Activated CD8-positive, alpha-beta memory T cell treated with anti-CD3 and anti-CD28 coated beads for 4 hours (primary cell): ENCODE data around the gene PGS1.

Experiments used
- DNase-seq, 2 donors: peaks; one replicate each; pipeline ENCODE4 v3.0.0-alpha.2; 2020; ENCODE audit warnings: low read depth in 2 of 2

The PGS1 gene

DNA sequence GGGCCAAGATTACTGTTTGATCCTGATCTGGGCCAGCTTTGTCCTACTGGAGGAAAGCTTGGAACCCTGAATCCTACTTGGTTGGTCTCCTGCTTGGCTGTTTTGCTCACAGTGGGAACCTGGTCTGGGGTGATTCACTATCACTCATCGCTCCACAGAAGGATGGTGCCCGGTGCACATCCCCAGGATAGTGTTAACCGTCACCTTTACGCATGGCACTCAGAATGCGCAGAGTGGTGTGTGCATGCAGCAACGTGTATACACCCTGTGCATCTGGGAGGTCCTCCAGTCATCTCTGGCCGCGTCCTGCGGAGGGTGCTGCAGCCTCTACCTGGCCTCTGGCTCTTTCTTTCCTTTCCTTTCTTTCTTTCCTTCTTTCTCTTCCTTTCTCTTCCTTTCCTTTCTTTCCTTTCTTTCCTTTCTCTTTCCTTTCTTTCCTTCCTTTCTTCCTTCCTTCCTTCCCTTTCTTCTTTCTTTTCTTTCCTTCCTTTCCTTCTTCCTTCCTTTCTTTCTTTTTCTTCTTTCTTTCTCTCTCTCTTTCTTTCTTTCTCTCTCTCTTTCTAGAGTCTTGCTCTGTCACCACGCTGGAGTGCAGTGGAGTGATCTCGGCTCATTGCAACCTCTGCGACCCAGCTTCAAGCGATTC is 31.7 kb upstream of the PGS1 start:
- DNase-seq: no peak

DNA sequence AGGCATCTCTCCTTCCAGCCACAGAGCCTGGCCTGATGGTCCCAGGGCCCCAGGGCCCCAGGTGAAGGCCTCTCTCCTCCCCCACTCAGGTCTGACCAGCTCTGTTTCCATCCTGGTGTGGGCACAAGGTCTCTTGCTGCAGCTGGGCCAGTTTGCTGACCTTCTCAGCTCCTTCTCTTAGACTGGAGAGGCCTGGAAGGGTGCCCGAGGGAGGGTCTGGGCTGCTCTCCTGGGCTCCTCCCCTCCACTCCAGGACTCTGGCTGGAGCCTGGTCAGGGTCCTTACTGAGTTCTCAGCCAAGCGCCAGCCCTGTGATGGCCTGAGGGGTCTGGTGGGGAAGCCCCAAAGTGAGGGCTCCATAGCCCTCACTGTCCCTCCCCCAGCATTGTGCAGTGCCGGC is 31.0 kb upstream of the PGS1 start:
- DNase-seq: no peak

DNA sequence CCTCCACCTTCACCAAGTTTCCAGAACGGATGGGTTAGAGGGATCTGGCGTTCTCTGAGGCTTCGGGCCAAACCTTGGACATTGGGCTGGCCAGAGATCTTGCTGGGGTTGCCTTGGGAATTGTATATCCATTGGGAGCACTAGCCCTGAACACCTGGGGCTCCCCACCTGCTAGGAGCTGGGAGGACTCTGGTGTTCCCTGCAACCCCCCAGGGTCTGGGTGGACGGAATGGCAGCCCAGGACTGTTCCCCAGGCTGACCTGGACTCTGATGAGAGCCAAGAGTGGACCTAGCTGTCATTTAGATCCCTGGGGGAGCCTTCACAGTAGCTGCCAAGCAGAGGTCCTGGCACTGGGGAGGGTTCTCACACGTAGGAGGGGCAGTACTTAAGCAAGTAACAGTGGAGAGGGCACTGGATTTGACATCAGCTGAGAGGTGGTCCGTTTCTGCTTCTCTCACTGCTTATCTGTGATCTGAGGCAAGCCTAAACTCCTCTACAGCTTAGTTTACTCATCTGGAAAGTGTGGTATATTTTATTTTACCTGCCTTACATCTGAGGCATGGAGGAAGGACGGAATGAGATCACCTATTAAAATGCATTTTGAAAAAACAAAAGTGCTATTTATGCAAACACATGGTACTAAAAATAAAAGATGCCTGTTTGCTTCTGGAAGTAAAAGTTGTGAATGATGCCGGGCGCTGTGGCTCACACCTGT is 30.2 kb upstream of the PGS1 start:
- DNase-seq: no peak

DNA sequence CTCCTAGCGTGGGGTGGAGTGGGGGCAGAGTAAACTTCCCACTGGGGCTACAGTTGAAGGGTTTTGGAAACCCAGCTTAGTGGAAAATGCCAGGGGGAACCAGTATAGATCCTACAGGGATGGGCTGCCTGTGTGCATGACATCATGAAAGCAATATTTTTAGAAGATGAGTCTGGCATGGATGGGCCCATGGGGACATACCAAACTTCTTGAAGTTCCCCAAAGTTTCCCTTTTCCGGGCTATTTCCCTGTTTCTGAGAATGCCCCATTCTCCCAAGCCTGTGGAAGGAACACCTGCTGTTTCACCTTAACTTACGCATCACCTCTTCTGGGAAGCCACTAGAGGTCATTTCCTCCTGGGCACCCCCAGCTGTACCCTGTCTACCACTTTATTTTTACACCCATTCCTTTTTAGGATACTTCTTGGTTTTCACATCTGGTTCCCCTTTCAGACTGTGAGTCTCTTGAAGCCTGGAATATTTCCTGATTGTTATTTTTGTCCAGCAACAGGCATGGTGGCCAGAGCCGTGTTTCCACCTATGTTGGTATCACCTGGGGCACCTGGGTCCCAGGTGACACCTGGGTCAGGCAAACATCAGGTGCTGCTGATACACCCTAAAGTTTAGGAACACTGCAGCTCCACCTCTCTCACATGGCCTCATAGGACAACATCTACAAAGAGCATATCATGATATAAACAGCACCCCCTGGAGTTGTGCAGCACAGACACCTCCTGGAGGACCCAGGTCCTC is 28.4 kb upstream of the PGS1 start:
- no peak for DNase-seq

DNA sequence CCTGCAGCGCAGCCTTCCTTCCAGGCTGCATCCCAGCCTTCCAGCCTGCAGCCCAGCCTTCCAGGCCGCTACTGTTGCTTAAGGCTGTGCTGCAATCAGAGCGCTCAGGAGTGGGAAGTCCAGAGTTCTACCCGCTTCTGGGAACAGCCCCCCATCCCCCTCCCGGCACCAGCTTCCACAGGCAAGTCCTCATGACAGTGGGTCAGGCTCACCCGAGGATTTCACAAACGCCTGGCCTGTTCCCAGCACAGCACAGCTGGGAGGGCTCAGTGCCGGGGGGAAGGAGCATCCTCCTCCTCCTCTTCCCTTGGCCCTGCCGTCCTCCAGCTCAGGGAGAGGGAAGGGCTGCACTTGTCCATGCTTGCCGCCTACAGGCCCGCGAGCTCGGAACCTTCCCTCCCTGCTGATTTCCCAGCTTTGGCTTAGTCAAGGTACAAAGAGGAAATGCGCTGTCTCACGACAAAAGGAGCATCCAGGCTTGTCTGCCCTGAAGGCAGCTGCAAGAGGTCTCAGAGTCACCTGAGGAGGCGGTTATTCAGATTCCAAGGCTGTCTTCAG is 26.9 kb upstream of the PGS1 start:
- DNase-seq: no peak

DNA sequence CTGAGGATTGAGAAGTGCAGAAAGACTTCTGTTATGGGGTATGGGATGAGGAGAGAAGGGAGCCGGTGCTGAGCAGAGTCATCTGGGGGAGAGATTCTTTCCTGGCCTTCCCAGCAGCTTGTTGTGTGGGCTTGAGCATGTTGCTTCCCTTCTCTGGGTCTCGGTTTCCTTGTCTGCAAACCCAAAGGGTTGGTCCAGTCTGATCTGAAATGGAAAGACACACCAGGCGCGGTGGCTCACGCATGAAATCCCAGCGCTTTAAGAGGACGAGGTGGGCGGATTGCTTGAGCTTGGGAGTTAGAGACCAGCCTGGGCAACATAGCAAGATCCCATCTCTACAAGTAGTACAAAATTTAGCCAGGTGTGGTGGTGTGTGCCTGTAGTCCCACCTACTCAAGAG is 24.6 kb upstream of the PGS1 start:
- no peak for DNase-seq

- DNase-seq: no peak
These were observed 23.3 kb upstream of the PGS1 start for GRCh38 chr17:78355045-78355641.

DNA sequence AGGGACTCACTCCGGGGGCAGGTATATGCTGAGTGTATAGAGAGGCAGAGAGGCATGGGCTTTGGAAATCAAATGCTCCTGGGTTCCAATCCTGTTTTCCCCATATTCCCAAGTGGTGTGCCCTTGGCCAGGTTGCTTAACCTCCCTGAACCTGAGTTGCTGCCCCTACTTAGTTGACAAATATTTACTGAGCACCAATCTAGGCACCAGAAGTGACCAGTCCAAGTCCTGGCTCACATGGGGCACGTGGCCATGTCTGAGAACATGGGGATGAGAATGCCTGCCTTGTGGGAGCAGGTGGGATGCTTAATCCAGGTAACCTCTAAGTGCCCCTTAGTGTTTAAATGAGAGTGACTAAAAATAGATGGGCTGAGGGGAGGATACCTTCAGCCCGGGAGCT is 22.7 kb upstream of the PGS1 start:
- no peak for DNase-seq

GRCh38 chr17:78356101-78356713 is 22.2 kb upstream of the PGS1 start:
- peak; percentile 71 to 89 for DNase-seq

DNA sequence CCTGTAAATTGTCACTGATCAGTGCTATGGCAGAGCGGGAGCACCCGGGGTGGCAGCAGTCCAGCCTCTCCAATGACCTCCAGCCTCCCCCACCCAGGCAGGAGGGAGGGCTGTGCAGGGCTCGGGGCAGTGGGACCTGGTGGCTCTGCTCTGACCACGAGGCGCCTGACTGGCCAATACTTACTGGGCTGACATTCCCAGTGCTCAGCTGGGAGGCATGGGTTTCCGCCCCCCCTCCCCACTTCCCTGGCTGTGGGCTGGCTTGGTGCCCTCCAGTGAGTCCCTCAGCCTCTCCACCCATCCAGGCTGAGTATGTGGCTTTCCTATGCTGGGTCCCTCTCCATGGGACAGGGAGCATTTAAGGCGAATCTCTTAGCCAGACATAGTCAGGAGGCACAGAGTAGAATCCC is 21.3 kb upstream of the PGS1 start:
- DNase-seq: no peak

- DNase-seq: no peak
These were observed 20.5 kb upstream of the PGS1 start for GRCh38 chr17:78357672-78358537.

- no peak for DNase-seq
These were observed 19.7 kb upstream of the PGS1 start for GRCh38 chr17:78358538-78359320.

- no peak for DNase-seq
These were observed 19.0 kb upstream of the PGS1 start for GRCh38 chr17:78359321-78359996.

DNA sequence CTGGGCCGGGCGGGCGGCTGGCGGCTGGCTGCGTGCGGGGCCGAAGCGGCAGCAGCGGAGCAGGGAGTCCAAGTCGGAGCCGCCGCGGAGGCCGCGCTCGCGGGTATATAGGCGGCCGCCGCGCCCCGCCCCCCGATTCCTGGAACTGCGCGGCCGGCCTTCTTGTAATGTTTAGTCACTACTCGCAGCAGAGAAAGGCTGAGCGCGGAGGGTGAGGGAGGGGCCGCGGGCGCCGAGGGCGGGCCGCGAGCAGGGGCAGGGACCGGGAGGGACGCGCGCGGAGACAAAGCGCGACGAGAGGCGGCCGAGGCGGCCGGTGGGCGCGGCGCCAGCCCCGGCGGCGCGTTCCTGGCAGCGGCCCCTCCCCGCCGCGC is 18.5 kb upstream of the PGS1 start, which contains the start of gene SOCS3:
SOCS3 (minus strand) TSS at position 81 of the 374 bp plus-strand sequence. CDS start 982 bp downstream, outside the sequence.
- peak; percentile 93 for DNase-seq

GRCh38 chr17:78360371-78361224 is 17.9 kb upstream of the PGS1 start:
- DNase-seq: peak; percentile 76 to 77

- DNase-seq: no peak
These were observed 17.2 kb upstream of the PGS1 start for GRCh38 chr17:78361225-78361701.

GRCh38 chr17:78362232-78362631 is 16.2 kb upstream of the PGS1 start:
- DNase-seq: no peak

DNA sequence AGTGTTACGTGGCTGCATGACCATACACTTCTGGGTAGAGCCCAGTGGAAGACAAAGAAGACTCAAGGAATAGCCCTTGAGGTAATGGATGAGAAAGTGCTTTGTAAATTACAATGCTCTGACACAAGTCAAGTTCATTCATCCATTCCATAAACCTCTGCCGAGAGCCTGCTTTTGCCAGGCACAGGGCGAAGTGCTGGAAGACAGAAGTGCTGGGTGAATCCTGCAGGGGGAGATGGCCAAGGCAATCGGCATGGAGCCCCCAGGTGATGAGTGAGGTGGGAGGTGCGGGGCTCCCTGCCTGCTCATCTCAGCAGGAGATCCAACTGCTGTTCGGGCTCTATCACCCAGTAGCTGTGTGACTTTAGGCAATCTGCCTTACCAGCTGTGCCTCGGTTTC is 15.8 kb upstream of the PGS1 start:
- no peak for DNase-seq
